A673 (cell line): ENCODE measurements around the gene ADD3. TPM values are rescaled to one million over a fixed set of nuclear protein-coding genes. Genes with fewer than 3 reads are reported as not detected.

Experiments used
- BruUV-seq: library from RNA; stranded (reverse); fragments of 400-500 nt; replicated peaks from 2 replicates; lab custom pipeline; 2021; lab: Mats Ljungman, UMichigan
- CTCF ChIA-PET: fragments of 300-600 bp; sonication (Branson Sonifier 250); formaldehyde crosslinking; loops from one replicate; lab custom pipeline; 2022; ENCODE audit warnings: antibody characterized with exemption; lab: Charles Lee
- POLR2A ChIA-PET: fragments of 300-600 bp; sonication (Branson Sonifier 250); formaldehyde crosslinking; loops from one replicate; lab custom pipeline; 2022; ENCODE audit warnings: antibody characterized with exemption; ENCODE audit not compliant: low non-redundant PET; lab: Charles Lee
- DNase-seq: peaks from one replicate; pipeline ENCODE4 v3.0.0-alpha.2; 2015; ENCODE audit warnings: low spot score
- H3K27ac ChIP-seq: fragments of 200-600 bp; sonication (generic); 2 replicates; pipeline ENCODE4 v1.5.1; 2016; ENCODE audit warnings: mixed run types, low read depth, mild to moderate bottlenecking, mixed read lengths, antibody characterized with exemption, low read length; ENCODE audit not compliant: poor library complexity, severe bottlenecking
- H3K27me3 ChIP-seq: fragments of 200-600 bp; sonication (generic); replicated peaks from 2 replicates; pipeline ENCODE4 v1.6.1; 2017; ENCODE audit warnings: mixed run types, low read depth, mild to moderate bottlenecking, mixed read lengths, antibody characterized with exemption, low read length; ENCODE audit not compliant: insufficient read depth, poor library complexity
- H3K36me3 ChIP-seq: fragments of 200-600 bp; sonication (generic); 2 replicates; pipeline ENCODE4 v1.6.1; 2016; ENCODE audit warnings: mixed run types, mild to moderate bottlenecking, mixed read lengths, antibody characterized with exemption, low read length; ENCODE audit not compliant: insufficient read depth, poor library complexity, severe bottlenecking
- H3K4me1 ChIP-seq: fragments of 200-600 bp; sonication (generic); 2 replicates; pipeline ENCODE4 v1.6.1; 2017; ENCODE audit warnings: mixed run types, mild to moderate bottlenecking, mixed read lengths, antibody characterized with exemption, low read length; ENCODE audit not compliant: insufficient read depth, poor library complexity, severe bottlenecking
- H3K4me3 ChIP-seq: fragments of 200-600 bp; sonication (generic); 2 replicates; pipeline ENCODE4 v1.5.1; 2016; ENCODE audit warnings: low read depth, mixed run types, mild to moderate bottlenecking, mixed read lengths, low read length; ENCODE audit not compliant: poor library complexity, severe bottlenecking
- H3K9me3 ChIP-seq: fragments of 200-600 bp; sonication (generic); 2 replicates; pipeline ENCODE4 v1.6.1; 2016; ENCODE audit warnings: mixed run types, low read depth, mild to moderate bottlenecking, mixed read lengths, antibody characterized with exemption, low read length; ENCODE audit not compliant: poor library complexity, severe bottlenecking
- EZH2 ChIP-seq: fragments of 200-600 bp; sonication (generic); IDR thresholded peaks from 2 replicates; pipeline ENCODE4 v1.6.1; 2017; ENCODE audit warnings: borderline replicate concordance, low read depth, mild to moderate bottlenecking, mixed read lengths, antibody characterized with exemption, low read length; ENCODE audit not compliant: poor library complexity, severe bottlenecking
- intact Hi-C: fragments of 100-400 bp; cut with micrococcal nuclease; formaldehyde crosslinking; loops from one replicate; pipeline ENCODE4 v1.10.0; 2022; ENCODE audit not compliant: unreplicated experiment
- total RNA-seq: library from RNA; stranded (reverse); gene quantifications from 2 replicates; pipeline ENCODE4 v1.2.3, GENCODE V29; 2021
- TF ChIP-seq, protein P1 (sequence below): fragments of 300-800, 200-600 bp; sonication (generic); conservative IDR thresholded peaks from 2 replicates; pipeline ENCODE4 v1.5.1; 2017; ENCODE audit warnings: low read depth, mild to moderate bottlenecking, antibody characterized with exemption, low read length, moderate library complexity, mixed read lengths

ADD3 gene
- total RNA-seq, 1 experiment from 2014 or later, result 82.9 TPM

DNA sequence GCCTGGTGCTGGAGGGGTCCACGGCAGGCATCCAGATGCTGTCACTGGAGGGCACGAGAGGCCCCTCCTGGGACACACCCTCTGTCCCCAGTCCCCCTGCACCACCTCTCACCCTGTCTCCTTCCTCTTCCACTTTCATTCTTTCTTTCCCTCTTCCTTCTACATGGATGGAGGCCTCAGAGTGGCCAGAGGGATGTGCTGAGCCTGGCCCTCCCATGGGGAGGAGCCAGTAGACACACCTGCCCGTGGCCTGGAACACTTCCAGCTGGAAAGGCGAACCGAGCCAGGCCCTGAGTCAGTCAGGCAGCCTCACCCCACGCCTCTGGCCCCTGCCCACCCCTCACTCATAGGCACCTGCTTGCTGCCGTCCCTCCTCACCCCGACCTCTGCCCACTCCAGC lies 143.7 kb downstream of the ADD3 start:
- BruUV-seq, result no TSS peak
- no peak overlapping the region for H3K4me3 ChIP-seq
- POLR2A ChIA-PET, result no interaction called here

DNA sequence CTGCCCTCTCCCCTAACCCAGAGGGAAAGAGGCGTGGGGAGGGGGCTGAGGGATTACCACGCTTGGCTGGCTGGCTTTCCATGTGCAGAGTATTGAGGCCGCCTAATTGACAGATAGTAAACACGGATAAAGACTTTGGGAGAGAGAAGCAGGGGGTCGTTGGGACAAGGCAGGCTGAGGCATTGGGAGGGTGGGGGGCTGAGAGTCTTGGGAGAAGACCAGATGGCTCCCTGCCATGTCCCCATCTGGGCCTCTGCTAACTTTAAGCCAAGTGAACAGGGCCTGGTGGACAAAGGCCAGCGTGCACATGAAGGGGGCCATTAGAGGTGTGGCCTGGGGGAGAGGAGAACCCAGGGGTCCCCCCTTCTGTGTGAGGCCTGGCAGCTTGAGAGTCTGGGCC lies 144.2 kb downstream of the ADD3 start:
- no peaks in the 10 kb centered on the region for H3K9me3 ChIP-seq
- DNase-seq, result no peak
- no peaks in the 10 kb centered on the region for H3K27me3 ChIP-seq
- no peak overlapping the region for H3K4me3 ChIP-seq
- ChIA-PET POLR2A (no interaction called here), CTCF (no interaction called here)
- H3K36me3 ChIP-seq, result no peaks in the 10 kb centered on the region
- TF ChIP-seq EZH2, result no peak
- TF ChIP-seq, protein P1, sequence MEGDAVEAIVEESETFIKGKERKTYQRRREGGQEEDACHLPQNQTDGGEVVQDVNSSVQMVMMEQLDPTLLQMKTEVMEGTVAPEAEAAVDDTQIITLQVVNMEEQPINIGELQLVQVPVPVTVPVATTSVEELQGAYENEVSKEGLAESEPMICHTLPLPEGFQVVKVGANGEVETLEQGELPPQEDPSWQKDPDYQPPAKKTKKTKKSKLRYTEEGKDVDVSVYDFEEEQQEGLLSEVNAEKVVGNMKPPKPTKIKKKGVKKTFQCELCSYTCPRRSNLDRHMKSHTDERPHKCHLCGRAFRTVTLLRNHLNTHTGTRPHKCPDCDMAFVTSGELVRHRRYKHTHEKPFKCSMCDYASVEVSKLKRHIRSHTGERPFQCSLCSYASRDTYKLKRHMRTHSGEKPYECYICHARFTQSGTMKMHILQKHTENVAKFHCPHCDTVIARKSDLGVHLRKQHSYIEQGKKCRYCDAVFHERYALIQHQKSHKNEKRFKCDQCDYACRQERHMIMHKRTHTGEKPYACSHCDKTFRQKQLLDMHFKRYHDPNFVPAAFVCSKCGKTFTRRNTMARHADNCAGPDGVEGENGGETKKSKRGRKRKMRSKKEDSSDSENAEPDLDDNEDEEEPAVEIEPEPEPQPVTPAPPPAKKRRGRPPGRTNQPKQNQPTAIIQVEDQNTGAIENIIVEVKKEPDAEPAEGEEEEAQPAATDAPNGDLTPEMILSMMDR, result no peak
- H3K4me1 ChIP-seq, result no peaks in the 10 kb centered on the region
- intact Hi-C loops, result no loop called here
- no TSS peak for BruUV-seq
- no peak overlapping the region for H3K27ac ChIP-seq

More for the DNA sequence above, 143.7 kb downstream of the ADD3 start:
- no peak overlapping the region for H3K27ac ChIP-seq
- CTCF ChIA-PET, result no interaction called here
- H3K36me3 ChIP-seq, result no peaks in the 10 kb centered on the region
- H3K27me3 ChIP-seq, result no peaks in the 10 kb centered on the region
- no peak for TF ChIP-seq EZH2
- TF ChIP-seq, protein P1, result no peak
- intact Hi-C loops, result no loop called here
- no peaks in the 10 kb centered on the region for H3K9me3 ChIP-seq
- no peak for DNase-seq
- H3K4me1 ChIP-seq, result no peaks in the 10 kb centered on the region

DNA sequence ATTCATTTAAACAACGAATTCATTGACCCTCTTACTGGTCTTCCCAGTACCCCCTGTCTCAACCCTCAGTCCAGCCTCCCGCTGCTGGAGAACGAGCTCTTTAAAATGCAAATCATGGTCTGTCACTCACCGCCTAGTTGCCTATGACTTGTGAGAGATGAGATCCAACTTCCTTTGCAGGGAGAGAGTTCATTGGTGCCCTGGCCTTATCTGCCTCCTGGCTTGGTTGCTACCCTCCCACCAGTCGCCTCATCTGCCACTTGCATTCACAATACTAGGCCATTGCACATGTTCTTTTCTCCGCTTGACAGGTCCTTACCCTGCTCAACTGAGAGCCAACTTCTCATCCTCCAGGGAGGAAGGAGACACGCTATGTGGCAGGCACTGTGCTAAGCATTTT lies 145.6 kb downstream of the ADD3 start:
- no peak for TF ChIP-seq EZH2
- TF ChIP-seq, protein P1, result no peak
- Histone ChIP-seq H3K4me3 (no peak overlapping the region), H3K4me1 (no peaks in the 10 kb centered on the region), H3K27me3 (no peaks in the 10 kb centered on the region), H3K36me3 (no peaks in the 10 kb centered on the region), H3K27ac (no peak overlapping the region), H3K9me3 (no peaks in the 10 kb centered on the region)
- intact Hi-C loops, result no loop called here
- DNase-seq, result no peak
- ChIA-PET CTCF (no interaction called here), POLR2A (no interaction called here)
- BruUV-seq, result no TSS peak
